HEK293T (cell line): ENCODE measurements around the gene REXO5.

ENCODE experiments used
- CTCF ChIA-PET: fragments of 350-600 bp; formaldehyde crosslinking; extraction: SDS; loops from one replicate; lab custom pipeline; 2021; ENCODE audit warnings: antibody characterized with exemption, inconsistent platforms; lab: Yijun Ruan, JAX
- POLR2A ChIA-PET: fragments of 350-600 bp; formaldehyde crosslinking; extraction: SDS; loops from one replicate; lab custom pipeline; 2020; ENCODE audit warnings: antibody characterized with exemption, inconsistent platforms; lab: Yijun Ruan, JAX
- DNase-seq: peaks from one replicate; pipeline ENCODE4 v3.0.0; 2012; ENCODE audit warnings: mixed read lengths; ENCODE audit errors: extremely low spot score
- ARNT ChIP-seq: fragments of 450-650 bp; IDR thresholded peaks from 2 replicates; pipeline ENCODE4 v1.6.1; 2017; ENCODE audit warnings: mild to moderate bottlenecking
- BHLHE40 ChIP-seq: fragments of 450-650 bp; IDR thresholded peaks from 2 replicates; pipeline ENCODE4 v1.6.1; 2016; ENCODE audit warnings: mild to moderate bottlenecking, moderate library complexity, borderline replicate concordance
- CTBP1 ChIP-seq: fragments of 450-650 bp; IDR thresholded peaks from 2 replicates; pipeline ENCODE4 v1.6.1; 2016; ENCODE audit warnings: borderline replicate concordance
- ELF4 ChIP-seq: fragments of 450-650 bp; IDR thresholded peaks from 2 replicates; pipeline ENCODE4 v1.6.1; 2017; ENCODE audit warnings: antibody characterized with exemption
- FOXA1 ChIP-seq: fragments of 450-650 bp; IDR thresholded peaks from 2 replicates; pipeline ENCODE4 v1.6.1; 2016; ENCODE audit warnings: mild to moderate bottlenecking
- FOXK2 ChIP-seq: fragments of 450-650 bp; IDR thresholded peaks from 2 replicates; pipeline ENCODE4 v1.6.1; 2016; ENCODE audit warnings: mild to moderate bottlenecking
- FOXM1 ChIP-seq: fragments of 450-650 bp; IDR thresholded peaks from 2 replicates; pipeline ENCODE4 v1.6.1; 2017; ENCODE audit warnings: mild to moderate bottlenecking, borderline replicate concordance
- HDGF ChIP-seq: fragments of 450-650 bp; IDR thresholded peaks from 2 replicates; pipeline ENCODE4 v1.6.1; 2017; ENCODE audit warnings: antibody characterized with exemption, borderline replicate concordance
- L3MBTL2 ChIP-seq: fragments of 450-650 bp; conservative IDR thresholded peaks from 2 replicates; pipeline ENCODE4 v1.6.1; 2016; ENCODE audit warnings: mild to moderate bottlenecking
- LEF1 ChIP-seq: fragments of 450-650 bp; IDR thresholded peaks from 2 replicates; pipeline ENCODE4 v1.6.1; 2017; ENCODE audit warnings: mild to moderate bottlenecking, borderline replicate concordance
- NFRKB ChIP-seq: fragments of 450-650 bp; IDR thresholded peaks from 2 replicates; pipeline ENCODE4 v1.6.1; 2016; ENCODE audit warnings: mild to moderate bottlenecking, moderate library complexity
- SP1 ChIP-seq: fragments of 450-650 bp; IDR thresholded peaks from 2 replicates; pipeline ENCODE4 v1.6.1; 2017
- SUZ12 ChIP-seq: fragments of 450-650 bp; IDR thresholded peaks from 2 replicates; pipeline ENCODE4 v1.6.1; 2016; ENCODE audit warnings: mild to moderate bottlenecking
- TARDBP ChIP-seq: fragments of 450-650 bp; IDR thresholded peaks from 2 replicates; pipeline ENCODE4 v1.6.1; 2016
- ZNF384 ChIP-seq: fragments of 450-650 bp; IDR thresholded peaks from 2 replicates; pipeline ENCODE4 v1.6.1; 2016
- TF ChIP-seq, protein P1 (sequence below): fragments of 450-650 bp; IDR thresholded peaks from 2 replicates; pipeline ENCODE4 v1.6.1; 2016

REXO5 gene

DNA sequence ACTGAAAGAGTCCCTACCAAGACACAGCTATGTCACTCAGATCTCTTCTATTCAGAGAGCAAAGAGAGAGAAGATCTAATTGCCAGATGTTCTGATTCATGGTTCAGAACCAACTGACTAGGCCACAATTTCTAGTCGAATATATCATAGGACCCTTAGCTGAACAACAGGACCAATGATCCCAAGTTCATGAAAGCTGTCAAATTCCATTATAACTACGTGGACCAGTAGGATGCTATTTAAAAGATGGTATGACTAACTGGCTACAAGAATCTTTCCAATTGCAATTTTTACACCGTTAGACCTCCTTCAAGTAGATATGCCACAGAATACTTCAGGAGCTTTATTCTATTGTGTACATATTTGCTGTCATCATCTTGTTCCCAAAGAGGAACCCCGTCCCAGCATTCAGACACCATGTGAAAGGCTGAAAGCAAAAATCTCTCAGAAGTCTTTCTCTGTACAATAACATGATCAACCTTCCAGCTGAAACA lies 67.8 kb downstream of the REXO5 start:
- CTCF ChIA-PET = no interaction called here
- TF ChIP-seq ARNT (no peak), FOXK2 (no peak), SUZ12 (no peak), FOXM1 (no peak), LEF1 (no peak), FOXA1 (no peak), SP1 (no peak), TARDBP (no peak), ZNF384 (no peak), NFRKB (no peak), ELF4 (no peak), L3MBTL2 (no peak), BHLHE40 (no peak), CTBP1 (no peak), HDGF (no peak)
- TF ChIP-seq, protein P1, sequence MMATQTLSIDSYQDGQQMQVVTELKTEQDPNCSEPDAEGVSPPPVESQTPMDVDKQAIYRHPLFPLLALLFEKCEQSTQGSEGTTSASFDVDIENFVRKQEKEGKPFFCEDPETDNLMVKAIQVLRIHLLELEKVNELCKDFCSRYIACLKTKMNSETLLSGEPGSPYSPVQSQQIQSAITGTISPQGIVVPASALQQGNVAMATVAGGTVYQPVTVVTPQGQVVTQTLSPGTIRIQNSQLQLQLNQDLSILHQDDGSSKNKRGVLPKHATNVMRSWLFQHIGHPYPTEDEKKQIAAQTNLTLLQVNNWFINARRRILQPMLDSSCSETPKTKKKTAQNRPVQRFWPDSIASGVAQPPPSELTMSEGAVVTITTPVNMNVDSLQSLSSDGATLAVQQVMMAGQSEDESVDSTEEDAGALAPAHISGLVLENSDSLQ = no peak
- POLR2A ChIA-PET = no interaction called here
- no peak for DNase-seq

GRCh38 chr16:20875355-20875650 lies 69.0 kb downstream of the REXO5 start:
- TF ChIP-seq FOXK2 (no peak), SUZ12 (no peak), BHLHE40 (no peak), ELF4 (no peak), HDGF (no peak), CTBP1 (no peak), L3MBTL2 (no peak), ZNF384 (no peak), SP1 (no peak), FOXM1 (no peak)
- TF ChIP-seq, protein P1 = no peak
- CTCF ChIA-PET = no interaction called here
- POLR2A ChIA-PET = no interaction called here
- DNase-seq = no peak

DNA sequence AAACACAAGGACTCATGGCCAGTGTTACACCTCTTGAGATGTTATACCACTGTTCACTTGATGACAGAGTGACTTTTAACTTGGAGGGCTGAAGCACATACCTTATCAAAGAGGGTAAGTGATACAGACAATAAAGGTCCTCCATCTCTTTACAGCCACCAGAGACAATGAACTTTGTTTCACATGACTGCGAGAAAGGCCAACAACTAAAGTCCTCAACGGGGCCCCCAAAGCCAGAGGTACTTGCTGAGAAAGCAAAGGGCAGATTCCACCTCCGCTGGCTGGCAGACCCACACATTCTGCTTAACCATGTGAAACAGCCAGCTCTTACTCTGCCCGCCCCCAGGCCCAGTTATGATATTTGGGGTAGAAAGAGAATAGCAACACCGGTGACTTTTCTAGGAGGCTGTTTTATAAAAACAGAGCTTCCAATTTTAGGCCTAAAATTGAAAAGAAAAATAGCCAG lies 72.4 kb downstream of the REXO5 start:
- TF ChIP-seq FOXM1 (no peak), ZNF384 (no peak), HDGF (no peak), ARNT (no peak)
- POLR2A ChIA-PET = no interaction called here
- DNase-seq = no peak
- CTCF ChIA-PET = no interaction called here

DNA sequence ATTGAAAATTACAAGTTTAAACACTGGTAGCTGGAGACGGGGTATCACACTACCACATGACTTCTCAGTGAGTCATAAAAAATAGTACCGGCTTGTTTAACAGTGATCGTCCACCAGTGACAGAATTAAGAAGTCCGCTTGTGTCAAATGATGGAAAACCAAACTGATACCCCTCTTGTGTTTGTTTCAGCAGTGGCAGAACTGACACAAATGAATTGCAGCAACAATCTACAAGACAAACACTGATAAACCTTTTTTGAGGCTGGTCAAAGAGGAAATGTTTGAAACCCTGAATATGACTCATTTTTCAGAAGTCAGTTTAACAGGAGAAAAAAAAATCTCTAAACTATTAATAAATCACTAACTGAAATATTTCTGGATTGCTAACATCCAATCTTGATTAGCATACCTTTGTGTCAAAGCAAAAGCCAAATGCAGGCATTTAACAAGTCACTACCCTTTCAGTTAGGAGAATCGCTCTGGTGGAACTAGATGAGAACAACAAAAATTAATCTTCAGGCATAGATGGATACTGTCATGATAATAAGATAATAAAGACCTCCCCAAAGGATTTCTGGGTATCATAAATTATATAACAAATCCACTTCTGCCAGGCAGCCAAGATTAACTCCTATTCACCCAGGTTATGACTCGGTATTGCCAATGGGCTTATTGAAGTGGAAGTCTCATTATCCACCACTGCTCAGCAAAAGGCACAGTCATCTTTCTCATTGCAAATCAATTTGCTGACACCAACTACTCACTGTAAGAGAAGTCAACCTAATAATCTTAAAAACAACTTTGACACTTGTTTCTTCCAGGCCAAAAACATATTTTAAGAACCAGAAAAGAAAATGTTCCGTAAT lies 73.1 kb downstream of the REXO5 start:
- no peak for TF ChIP-seq L3MBTL2
- TF ChIP-seq ARNT = no peak
- TF ChIP-seq FOXM1 = no peak
- no peak for TF ChIP-seq FOXA1
- no peak for TF ChIP-seq ELF4
- no peak for TF ChIP-seq LEF1
- TF ChIP-seq CTBP1 = no peak
- TF ChIP-seq SP1 = no peak
- TF ChIP-seq HDGF = no peak
- no peak for TF ChIP-seq SUZ12
- TF ChIP-seq, protein P1 = no peak
- no peak for TF ChIP-seq BHLHE40
- no peak for TF ChIP-seq FOXK2
- TF ChIP-seq TARDBP = no peak
- no peak for TF ChIP-seq NFRKB
- ChIA-PET CTCF (no interaction called here), POLR2A (no interaction called here)
- no peak for DNase-seq

GRCh38 chr16:20880867-20881502 lies 74.7 kb downstream of the REXO5 start:
- POLR2A ChIA-PET = no interaction called here

More at GRCh38 chr16:20880867-20881502, 74.7 kb downstream of the REXO5 start:
- CTCF ChIA-PET = interaction anchor here (0.7 kb wide), 1 partner anchor 202 kb away, joined by 3 read pairs; no protein-coding TSS in a partner anchor
- no peak for DNase-seq
- TF ChIP-seq NFRKB = no peak
- no peak for TF ChIP-seq SUZ12
- TF ChIP-seq L3MBTL2 = no peak
- no peak for TF ChIP-seq ELF4
- TF ChIP-seq LEF1 = no peak
- TF ChIP-seq FOXM1 = no peak
- TF ChIP-seq FOXA1 = no peak
- TF ChIP-seq BHLHE40 = no peak
- TF ChIP-seq FOXK2 = no peak
- TF ChIP-seq CTBP1 = no peak
- no peak for TF ChIP-seq HDGF
- TF ChIP-seq ARNT = no peak
